ENCODE results near the gene BROX. TPM values are rescaled to one million over a fixed set of nuclear protein-coding genes. Genes with fewer than 3 reads are reported as not detected.

BROX gene
- total and polyA plus RNA-seq, 10 of the 15 experiments (the other 5 are each of a cell fraction or from before 2014, with no cell fraction given) = 5.8 to 42.0 (median 16.8) TPM

DNA sequence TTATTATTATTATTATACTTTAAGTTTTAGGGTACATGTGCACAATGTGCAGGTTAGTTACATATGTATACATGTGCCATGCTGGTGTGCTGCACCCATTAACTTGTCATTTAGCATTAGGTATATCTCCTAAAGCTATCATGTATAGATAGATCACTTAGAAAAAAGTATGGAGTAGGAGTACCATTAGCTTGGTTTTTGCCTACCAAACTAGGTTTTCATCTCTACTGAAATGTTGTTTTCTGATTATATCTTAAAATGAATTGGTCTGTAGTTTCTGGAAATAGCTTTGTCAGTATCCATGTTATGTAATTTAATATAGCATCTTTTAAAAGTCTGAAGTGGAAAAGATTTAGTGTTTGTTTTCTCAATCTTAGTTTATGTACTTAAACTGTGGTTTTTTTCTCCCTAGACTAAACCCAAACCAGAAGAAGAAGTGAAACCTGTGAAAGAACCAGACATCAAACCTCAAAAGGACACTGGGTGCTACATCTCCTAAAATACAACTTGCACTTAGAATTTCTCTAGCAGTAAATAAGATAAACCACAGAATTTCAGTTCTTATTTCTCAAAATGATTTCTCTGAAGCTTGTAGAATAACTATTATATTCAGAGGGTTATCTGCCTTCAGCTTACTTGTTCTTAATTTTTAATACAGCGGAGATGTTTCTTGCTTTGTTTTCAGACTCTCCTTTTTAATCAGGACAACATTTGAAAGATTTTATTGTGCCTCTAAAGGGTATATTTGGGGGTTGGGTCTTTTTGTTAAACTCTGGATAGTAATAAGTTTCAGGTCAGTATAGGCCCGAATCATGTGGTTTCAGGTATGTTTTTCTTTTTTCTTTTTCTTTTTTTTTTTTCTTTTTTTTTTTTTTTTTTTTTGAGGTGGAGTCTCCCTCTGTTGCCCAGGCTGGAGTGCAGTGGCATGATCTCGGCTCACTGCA is 20.1 kb downstream of the BROX start (continued):
- TF ChIP-seq NBN (IDR thresholded peaks at IDR 0.05) = peak; percentile 77; the same call in 1 of the 2 replicates
- no peak for TF ChIP-seq RFX5 (IDR thresholded peaks at IDR 0.05; ENCODE audit: low read depth, low read length)
- TF ChIP-seq, protein P1, sequence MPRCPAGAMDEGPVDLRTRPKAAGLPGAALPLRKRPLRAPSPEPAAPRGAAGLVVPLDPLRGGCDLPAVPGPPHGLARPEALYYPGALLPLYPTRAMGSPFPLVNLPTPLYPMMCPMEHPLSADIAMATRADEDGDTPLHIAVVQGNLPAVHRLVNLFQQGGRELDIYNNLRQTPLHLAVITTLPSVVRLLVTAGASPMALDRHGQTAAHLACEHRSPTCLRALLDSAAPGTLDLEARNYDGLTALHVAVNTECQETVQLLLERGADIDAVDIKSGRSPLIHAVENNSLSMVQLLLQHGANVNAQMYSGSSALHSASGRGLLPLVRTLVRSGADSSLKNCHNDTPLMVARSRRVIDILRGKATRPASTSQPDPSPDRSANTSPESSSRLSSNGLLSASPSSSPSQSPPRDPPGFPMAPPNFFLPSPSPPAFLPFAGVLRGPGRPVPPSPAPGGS (IDR thresholded peaks at IDR 0.05; ENCODE audit: borderline replicate concordance, insufficient read depth, low read depth, low read length, poor library complexity, severe bottlenecking) = peak; percentile 47
- no peak for TF ChIP-seq RELA (IDR thresholded peaks at IDR 0.05; ENCODE audit: borderline replicate concordance, partially characterized antibody)
- TF ChIP-seq RB1 (IDR thresholded peaks at IDR 0.05; ENCODE audit: borderline replicate concordance) = no peak
- peak; percentile 33; the same call in 1 of the 2 replicates for TF ChIP-seq CREB1 (IDR thresholded peaks at IDR 0.05; ENCODE audit: low read depth)
- TF ChIP-seq PML (IDR thresholded peaks at IDR 0.05; ENCODE audit: low read length) = peak; percentile 68; the same call in 1 of the 2 replicates
- no peak for TF ChIP-seq FOS (IDR thresholded peaks at IDR 0.05; ENCODE audit: borderline replicate concordance, extremely low read depth, insufficient read length)
- TF ChIP-seq, protein P2, sequence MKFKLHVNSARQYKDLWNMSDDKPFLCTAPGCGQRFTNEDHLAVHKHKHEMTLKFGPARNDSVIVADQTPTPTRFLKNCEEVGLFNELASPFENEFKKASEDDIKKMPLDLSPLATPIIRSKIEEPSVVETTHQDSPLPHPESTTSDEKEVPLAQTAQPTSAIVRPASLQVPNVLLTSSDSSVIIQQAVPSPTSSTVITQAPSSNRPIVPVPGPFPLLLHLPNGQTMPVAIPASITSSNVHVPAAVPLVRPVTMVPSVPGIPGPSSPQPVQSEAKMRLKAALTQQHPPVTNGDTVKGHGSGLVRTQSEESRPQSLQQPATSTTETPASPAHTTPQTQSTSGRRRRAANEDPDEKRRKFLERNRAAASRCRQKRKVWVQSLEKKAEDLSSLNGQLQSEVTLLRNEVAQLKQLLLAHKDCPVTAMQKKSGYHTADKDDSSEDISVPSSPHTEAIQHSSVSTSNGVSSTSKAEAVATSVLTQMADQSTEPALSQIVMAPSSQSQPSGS (IDR thresholded peaks at IDR 0.05; ENCODE audit: low read length) = peak; percentile 92
- no peak for TF ChIP-seq TAF1 (IDR thresholded peaks at IDR 0.05; ENCODE audit: borderline replicate concordance, low read depth, low read length)
- TF ChIP-seq BHLHE40 (IDR thresholded peaks at IDR 0.05; ENCODE audit: borderline replicate concordance in 1 of 2, low read depth in 2 of 2, low read length in 1 of 2) = peak; percentile 33 to 68; a peak in 2 of 4 replicates
- peak; percentile 97; the same call in 1 of the 2 replicates for TF ChIP-seq ZNF217 (IDR thresholded peaks at IDR 0.05)
- peak; percentile 91 for TF ChIP-seq MEF2B (IDR thresholded peaks at IDR 0.05; ENCODE audit: partially characterized antibody, poor library complexity, severe bottlenecking)
- TF ChIP-seq, protein P3, sequence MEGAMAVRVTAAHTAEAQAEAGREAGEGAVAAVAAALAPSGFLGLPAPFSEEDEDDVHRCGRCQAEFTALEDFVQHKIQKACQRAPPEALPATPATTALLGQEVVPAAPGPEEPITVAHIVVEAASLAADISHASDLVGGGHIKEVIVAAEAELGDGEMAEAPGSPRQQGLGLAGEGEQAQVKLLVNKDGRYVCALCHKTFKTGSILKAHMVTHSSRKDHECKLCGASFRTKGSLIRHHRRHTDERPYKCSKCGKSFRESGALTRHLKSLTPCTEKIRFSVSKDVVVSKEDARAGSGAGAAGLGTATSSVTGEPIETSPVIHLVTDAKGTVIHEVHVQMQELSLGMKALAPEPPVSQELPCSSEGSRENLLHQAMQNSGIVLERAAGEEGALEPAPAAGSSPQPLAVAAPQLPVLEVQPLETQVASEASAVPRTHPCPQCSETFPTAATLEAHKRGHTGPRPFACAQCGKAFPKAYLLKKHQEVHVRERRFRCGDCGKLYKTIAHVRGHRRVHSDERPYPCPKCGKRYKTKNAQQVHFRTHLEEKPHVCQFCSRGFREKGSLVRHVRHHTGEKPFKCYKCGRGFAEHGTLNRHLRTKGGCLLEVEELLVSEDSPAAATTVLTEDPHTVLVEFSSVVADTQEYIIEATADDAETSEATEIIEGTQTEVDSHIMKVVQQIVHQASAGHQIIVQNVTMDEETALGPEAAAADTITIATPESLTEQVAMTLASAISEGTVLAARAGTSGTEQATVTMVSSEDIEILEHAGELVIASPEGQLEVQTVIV (IDR thresholded peaks at IDR 0.05; ENCODE audit: borderline replicate concordance, partially characterized antibody) = no peak
- TF ChIP-seq FOXM1 (IDR thresholded peaks at IDR 0.05; ENCODE audit: low read depth, low read length) = peak; percentile 93; the same call in 1 of the 2 replicates
- TF ChIP-seq NR2C2 (IDR thresholded peaks at IDR 0.05; ENCODE audit: borderline replicate concordance, control insufficient read depth, insufficient read length, low read depth) = no peak
- TF ChIP-seq NR2F1 (conservative IDR thresholded peaks at IDR 0.05) = peak; percentile 84
- no peak for TF ChIP-seq HDGF (IDR thresholded peaks at IDR 0.05)
- TF ChIP-seq SMAD5 (IDR thresholded peaks at IDR 0.05; ENCODE audit: low read depth) = no peak
- TF ChIP-seq NRF1 (conservative IDR thresholded peaks at IDR 0.05; ENCODE audit: low read depth, low read length) = no peak
- peak; percentile 99 for TF ChIP-seq SPI1 (IDR thresholded peaks at IDR 0.05; ENCODE audit: borderline replicate concordance, insufficient read depth, low read depth, low read length)
